ENCODE data around the gene TSSC4. TPM values are rescaled to one million over a fixed set of nuclear protein-coding genes. Genes with fewer than 3 reads are reported as not detected.

Gene TSSC4
- total and polyA plus RNA-seq, 2 of the 13 experiments (the other 11 are each of a cell fraction or from before 2014, with no cell fraction given): 16.2 to 58.6 TPM

DNA sequence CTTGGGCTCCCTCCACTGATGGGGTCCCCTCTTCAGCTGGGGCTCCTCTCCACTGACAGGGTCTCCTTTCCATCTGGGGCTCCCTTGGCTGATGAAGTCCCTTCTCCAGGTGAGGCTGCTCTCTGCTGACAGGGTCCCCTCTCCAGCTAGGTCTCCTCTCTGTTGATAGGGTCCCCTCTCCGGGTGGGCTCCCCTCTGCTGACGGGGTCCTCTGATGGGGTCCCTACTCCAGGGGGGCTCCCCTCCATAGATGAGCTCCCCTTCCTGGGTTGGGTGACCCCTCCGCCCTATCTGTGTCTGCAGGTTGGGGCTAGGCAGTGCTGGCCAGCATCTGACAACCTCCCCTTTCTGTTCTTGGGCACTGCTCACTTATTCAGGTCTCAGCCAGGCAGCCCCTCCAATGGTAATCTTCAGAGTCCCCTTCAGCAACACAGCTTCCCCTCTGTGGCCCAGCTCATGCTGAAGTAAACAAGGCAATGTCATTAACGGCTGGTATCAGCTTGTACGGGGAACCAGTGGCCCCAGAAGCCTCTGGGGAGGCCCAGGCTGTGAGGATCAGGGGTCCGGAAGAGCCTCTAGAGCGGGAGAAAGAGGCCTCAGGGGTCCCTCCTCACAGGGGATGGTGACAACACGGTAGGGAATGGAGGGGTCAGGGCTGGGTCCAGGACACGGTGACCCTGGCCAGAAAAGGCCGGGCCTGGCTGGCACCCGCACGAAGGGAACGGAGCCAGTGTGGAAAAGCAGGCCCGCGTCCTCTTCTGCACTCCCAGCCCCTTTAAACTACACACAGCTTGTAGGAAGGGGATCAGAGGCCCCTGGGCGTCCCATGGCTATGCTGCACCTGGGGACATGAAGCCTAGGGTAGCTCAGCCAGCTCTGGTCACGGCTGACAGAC lies 33.0 kb upstream of the TSSC4 start:
- TF ChIP-seq, protein P1, sequence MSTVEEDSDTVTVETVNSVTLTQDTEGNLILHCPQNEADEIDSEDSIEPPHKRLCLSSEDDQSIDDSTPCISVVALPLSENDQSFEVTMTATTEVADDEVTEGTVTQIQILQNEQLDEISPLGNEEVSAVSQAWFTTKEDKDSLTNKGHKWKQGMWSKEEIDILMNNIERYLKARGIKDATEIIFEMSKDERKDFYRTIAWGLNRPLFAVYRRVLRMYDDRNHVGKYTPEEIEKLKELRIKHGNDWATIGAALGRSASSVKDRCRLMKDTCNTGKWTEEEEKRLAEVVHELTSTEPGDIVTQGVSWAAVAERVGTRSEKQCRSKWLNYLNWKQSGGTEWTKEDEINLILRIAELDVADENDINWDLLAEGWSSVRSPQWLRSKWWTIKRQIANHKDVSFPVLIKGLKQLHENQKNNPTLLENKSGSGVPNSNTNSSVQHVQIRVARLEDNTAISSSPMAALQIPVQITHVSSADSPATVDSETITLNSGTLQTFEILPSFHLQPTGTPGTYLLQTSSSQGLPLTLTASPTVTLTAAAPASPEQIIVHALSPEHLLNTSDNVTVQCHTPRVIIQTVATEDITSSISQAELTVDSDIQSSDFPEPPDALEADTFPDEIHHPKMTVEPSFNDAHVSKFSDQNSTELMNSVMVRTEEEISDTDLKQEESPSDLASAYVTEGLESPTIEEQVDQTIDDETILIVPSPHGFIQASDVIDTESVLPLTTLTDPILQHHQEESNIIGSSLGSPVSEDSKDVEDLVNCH (CRISPR knock-in tag; IDR thresholded peaks at IDR 0.05): no peak
- TF ChIP-seq NFKB2 (CRISPR knock-in tag; IDR thresholded peaks at IDR 0.05; ENCODE audit: borderline replicate concordance) (no peak), ZNF619 (CRISPR knock-in tag; IDR thresholded peaks at IDR 0.05) (no peak), SALL1 (CRISPR knock-in tag; IDR thresholded peaks at IDR 0.05) (no peak), SKI (IDR thresholded peaks at IDR 0.05; ENCODE audit: partially characterized antibody) (no peak), ZSCAN30 (CRISPR knock-in tag; IDR thresholded peaks at IDR 0.05) (no peak)
- WGBS (ENCODE audit: low lambda C conversion rate): 25% methylated on average over 8 of the region's 17 CpGs
- Histone ChIP-seq H3K4me3 (replicated peaks in 1 of 3; ENCODE audit: insufficient read depth in 1 of 3, low read depth in 2 of 3, low read length in 3 of 3) (no peak overlapping the region), H2AFZ (ENCODE audit: low read length) (no peak overlapping the region), H3K4me1 (ENCODE audit: insufficient read depth, low read length) (no peaks in the 10 kb centered on the region), H3K36me3 (replicated peaks in 1 of 2; ENCODE audit: control insufficient read depth in 1 of 2, insufficient read depth in 2 of 2, low read length in 2 of 2) (no peaks in the 10 kb centered on the region), H3K9me3 (ENCODE audit: low read length) (no peaks in the 10 kb centered on the region), H3K4me2 (ENCODE audit: low read depth, low read length) (no peak overlapping the region), H3K27me3 (ENCODE audit: control insufficient read depth in 1 of 2, insufficient read depth in 2 of 2, low read length in 2 of 2) (peaks cover 12 to 60% of the 10 kb centered on the region in 2 experiments; a peak in 4 of 5 replicates), H3K27ac (ENCODE audit: extremely low read length, insufficient read depth, low read length) (no peak overlapping the region), H3K9ac (ENCODE audit: insufficient read depth, low read depth, low read length) (no peak overlapping the region), H4K20me1 (ENCODE audit: insufficient read depth, low read length) (no peaks in the 10 kb centered on the region), H3K79me2 (ENCODE audit: insufficient read depth, low read length) (no peaks in the 10 kb centered on the region)
- in situ Hi-C loops (cut with HindIII; ENCODE audit: extremely low pct_ligation_motif_present, low pct_unique_long_range_greater_than_20kb) (no loop called here), intact Hi-C loops (cut with micrococcal nuclease; ENCODE audit: unreplicated experiment) (no loop called here)
- no TSS peak for BruUV-seq (replicated peaks)
- DNase-seq (ENCODE audit: low spot score): no peak
- POLR2A ChIA-PET: no interaction called here
- ATAC-seq: no peak
- no peak for FAIRE-seq
- CTCF ChIA-PET (ENCODE audit: low intra/inter-chr PET ratio, low total read pairs): no interaction called here

Data from HepG2 (cell line).